ENCODE results near the gene MAPK8. TPM values are rescaled to one million over a fixed set of nuclear protein-coding genes. Genes with fewer than 3 reads are reported as not detected.
A peak's percentile ranks its signal among the peaks of the same experiment; 100 is the strongest.

Gene MAPK8
- total and polyA plus RNA-seq, 7 donors = 17.4 to 74.5 (median 46.7) TPM

DNA sequence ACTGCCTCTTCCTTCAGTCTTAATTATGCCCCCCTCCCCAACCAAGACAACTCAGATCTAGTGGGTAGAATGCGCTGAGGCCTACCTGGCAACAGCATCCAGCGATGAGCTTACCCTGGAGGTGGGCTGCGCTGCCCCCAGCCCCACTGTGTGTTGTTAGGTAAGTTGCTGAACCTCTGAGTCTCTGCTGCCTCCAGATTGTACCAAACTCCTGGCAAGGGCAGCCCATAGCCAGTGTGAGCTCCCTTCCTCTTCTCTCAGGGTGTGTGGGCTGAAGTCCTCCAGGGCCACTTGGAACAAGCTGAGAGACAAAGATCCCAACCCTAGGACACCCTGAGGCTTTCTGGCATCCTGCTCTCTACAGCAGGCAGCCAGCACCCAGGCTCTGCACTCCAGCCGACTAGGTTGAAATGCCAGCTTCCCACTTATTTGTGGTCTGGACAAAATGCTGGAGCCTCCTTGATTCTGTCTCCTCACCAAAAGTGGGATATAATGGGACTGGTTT lies 163.1 kb downstream of the MAPK8 start:
- Histone ChIP-seq H3K27me3 (peaks cover 0 to 7% (median 4%) of the 10 kb centered on the region in 3 donors), H3K27ac (no peak overlapping the region), H3K9me3 (no peaks in the 10 kb centered on the region), H3K4me1 (peaks cover 0 to 28% (median 24%) of the 10 kb centered on the region in 4 donors), H3K4me3 (no peak overlapping the region), H3K36me3 (no peaks in the 10 kb centered on the region)
- 85 to 88% methylated on average over 4 of the region's 4 CpGs for WGBS, 2 donors
- intact Hi-C loops (cut with DNase I) = no loop called here
- TF ChIP-seq, protein P1, sequence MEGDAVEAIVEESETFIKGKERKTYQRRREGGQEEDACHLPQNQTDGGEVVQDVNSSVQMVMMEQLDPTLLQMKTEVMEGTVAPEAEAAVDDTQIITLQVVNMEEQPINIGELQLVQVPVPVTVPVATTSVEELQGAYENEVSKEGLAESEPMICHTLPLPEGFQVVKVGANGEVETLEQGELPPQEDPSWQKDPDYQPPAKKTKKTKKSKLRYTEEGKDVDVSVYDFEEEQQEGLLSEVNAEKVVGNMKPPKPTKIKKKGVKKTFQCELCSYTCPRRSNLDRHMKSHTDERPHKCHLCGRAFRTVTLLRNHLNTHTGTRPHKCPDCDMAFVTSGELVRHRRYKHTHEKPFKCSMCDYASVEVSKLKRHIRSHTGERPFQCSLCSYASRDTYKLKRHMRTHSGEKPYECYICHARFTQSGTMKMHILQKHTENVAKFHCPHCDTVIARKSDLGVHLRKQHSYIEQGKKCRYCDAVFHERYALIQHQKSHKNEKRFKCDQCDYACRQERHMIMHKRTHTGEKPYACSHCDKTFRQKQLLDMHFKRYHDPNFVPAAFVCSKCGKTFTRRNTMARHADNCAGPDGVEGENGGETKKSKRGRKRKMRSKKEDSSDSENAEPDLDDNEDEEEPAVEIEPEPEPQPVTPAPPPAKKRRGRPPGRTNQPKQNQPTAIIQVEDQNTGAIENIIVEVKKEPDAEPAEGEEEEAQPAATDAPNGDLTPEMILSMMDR (IDR thresholded peaks at IDR 0.05) = no peak
- no peak for TF ChIP-seq EP300 (IDR thresholded peaks at IDR 0.05)
- TF ChIP-seq POLR2A (IDR thresholded peaks at IDR 0.05) = no peak
- no peak for TF ChIP-seq POLR2AphosphoS5 (IDR thresholded peaks at IDR 0.05)
- no peak for DNase-seq

DNA sequence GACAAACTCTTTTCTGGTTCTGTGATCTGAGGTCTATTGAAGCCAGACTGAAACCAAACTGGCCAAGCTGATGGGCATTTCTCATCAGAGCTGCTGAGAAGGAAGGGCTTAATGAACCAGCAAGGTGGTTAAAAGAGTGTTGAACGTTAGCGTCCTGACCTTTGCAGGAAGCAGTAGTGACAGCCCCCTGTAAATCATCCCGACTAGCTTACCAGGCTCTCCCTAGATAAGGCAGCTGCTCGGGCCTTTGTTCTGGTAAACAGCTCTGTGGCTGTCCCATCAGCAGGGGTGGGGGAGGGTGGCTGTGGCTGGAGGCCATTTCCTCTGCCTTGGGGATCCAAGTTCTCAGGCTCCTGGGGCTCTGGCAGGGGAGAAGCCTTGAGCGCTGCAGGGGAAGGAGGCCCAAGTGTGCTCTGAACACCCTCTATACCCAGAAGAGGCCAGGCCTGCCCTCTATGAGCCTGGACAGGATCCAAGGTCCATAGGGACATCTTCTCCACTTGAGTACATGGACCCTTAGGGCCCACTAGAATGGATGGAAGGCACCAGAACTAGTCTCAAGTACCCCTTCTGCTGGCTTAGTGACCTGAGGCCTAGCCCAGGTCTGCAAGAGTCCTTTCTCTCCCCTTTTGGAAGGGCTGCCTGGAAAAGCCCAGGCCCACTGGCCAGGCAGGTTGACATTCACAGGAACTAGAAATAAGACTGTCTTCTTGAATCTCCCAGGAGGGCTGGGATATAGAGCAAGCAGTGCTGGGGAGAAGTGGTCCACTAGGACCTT lies 163.8 kb downstream of the MAPK8 start:
- peaks cover 0 to 20% (median 17%) of the 10 kb centered on the region in 4 donors for H3K4me1 ChIP-seq
- no peak for DNase-seq
- H3K9me3 ChIP-seq = no peaks in the 10 kb centered on the region
- no peak overlapping the region for H3K4me3 ChIP-seq
- intact Hi-C loops (cut with DNase I) = no loop called here
- TF ChIP-seq POLR2AphosphoS5 (IDR thresholded peaks at IDR 0.05) (no peak), POLR2A (IDR thresholded peaks at IDR 0.05) (no peak), EP300 (IDR thresholded peaks at IDR 0.05) (no peak)
- TF ChIP-seq, protein P1 (IDR thresholded peaks at IDR 0.05) = no peak
- H3K36me3 ChIP-seq = no peaks in the 10 kb centered on the region
- peaks cover 0 to 7% (median 4%) of the 10 kb centered on the region in 3 donors for H3K27me3 ChIP-seq
- H3K27ac ChIP-seq = no peak overlapping the region
- 44 to 75% methylated on average over 5 of the region's 5 CpGs for WGBS, 2 donors

DNA sequence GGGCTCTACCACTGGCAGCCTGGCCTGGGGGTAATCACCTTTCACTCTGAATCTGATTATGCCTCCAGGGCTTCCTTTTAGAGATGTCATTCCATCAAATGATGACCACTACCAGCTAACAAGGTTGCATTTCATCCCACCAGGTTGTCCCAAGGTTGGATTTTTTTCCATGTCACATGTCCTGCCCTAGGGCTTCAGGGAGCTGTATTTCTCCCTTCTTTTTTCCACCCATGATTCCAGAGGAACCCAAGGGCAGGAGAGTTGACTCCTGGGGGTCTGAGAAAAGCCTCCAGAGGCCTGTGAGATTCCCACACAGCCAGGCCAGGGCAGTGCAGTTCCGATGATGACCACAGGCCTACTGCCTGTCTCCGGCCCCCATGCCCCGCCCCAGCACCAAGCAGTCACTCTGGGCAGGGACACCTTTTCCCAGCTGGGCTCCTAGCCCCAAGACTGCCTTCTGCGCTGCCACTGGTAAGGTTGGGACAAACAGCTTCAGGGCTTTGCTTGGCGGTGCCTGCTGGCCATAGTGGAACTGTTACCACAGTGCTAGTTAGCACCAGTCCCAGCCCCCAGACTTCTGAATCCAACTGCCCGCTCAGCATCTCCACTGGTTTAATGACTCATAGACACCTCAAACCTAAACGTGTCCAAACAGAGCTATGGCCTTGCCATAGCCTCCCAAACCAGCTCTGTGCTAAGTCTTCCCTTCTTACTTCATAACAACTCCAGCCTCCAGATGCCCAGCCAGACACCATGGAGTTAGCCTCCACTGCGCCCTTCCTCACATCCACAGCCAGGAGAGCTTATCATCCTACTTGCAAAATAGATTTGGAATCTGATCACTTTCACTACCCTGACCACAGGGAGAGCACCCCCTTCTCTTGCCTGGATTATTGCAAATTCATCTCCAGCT lies 164.7 kb downstream of the MAPK8 start:
- 79 to 86% methylated on average over 8 of the region's 8 CpGs for WGBS, 2 donors
- intact Hi-C loops (cut with DNase I) = no loop called here
- H3K9me3 ChIP-seq = no peaks in the 10 kb centered on the region
- peak; percentile 42 for DNase-seq
- no peak for TF ChIP-seq EP300 (IDR thresholded peaks at IDR 0.05)
- TF ChIP-seq, protein P1 (IDR thresholded peaks at IDR 0.05) = no peak
- TF ChIP-seq POLR2A (IDR thresholded peaks at IDR 0.05) = no peak
- TF ChIP-seq POLR2AphosphoS5 (IDR thresholded peaks at IDR 0.05) = no peak
- H3K4me3 ChIP-seq = no peak overlapping the region
- H3K4me1 ChIP-seq = peaks cover 0 to 13% (median 8%) of the 10 kb centered on the region in 4 donors
- H3K36me3 ChIP-seq = no peaks in the 10 kb centered on the region
- H3K27me3 ChIP-seq = peaks cover 0 to 7% (median 4%) of the 10 kb centered on the region in 3 donors
- no peak overlapping the region for H3K27ac ChIP-seq

DNA sequence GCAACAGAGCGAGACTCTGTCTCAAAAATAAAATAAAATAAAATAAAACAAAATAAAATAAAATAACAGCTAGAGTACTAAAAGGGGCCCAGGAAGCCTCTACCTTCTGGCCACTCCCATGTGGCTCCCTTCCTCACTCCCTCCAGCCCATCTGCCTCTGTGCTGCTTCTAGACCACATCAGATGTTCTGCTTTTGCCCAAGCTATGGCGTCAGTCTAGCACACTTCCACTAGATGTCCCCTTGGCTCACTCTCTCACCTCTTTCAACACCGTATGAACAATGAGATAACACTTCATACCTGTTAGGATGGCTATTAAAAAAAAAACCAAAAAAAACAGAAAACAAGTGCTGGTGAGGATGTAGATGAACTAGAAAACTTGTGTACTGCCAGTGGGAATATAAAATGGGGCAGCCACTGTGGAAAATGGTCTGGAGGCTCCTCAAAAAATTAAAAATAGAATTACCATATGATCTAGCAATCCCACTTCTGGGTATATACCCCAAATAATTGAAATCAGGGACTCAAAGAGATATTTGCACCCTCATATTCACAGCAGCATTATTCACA lies 166.1 kb downstream of the MAPK8 start:
- no peak overlapping the region for H3K4me3 ChIP-seq
- peaks cover 0 to 6% (median 3%) of the 10 kb centered on the region in 4 donors for H3K4me1 ChIP-seq
- no peak overlapping the region for H3K27ac ChIP-seq
- H3K27me3 ChIP-seq = no peaks in the 10 kb centered on the region
- no peaks in the 10 kb centered on the region for H3K36me3 ChIP-seq
- TF ChIP-seq POLR2A (IDR thresholded peaks at IDR 0.05) = no peak
- TF ChIP-seq, protein P1 (IDR thresholded peaks at IDR 0.05) = no peak
- TF ChIP-seq POLR2AphosphoS5 (IDR thresholded peaks at IDR 0.05) = no peak
- no peak for TF ChIP-seq EP300 (IDR thresholded peaks at IDR 0.05)
- WGBS, 2 donors = 54 to 55% methylated on average over 3 of the region's 3 CpGs
- intact Hi-C loops (cut with DNase I) = no loop called here
- DNase-seq = no peak
- H3K9me3 ChIP-seq = no peaks in the 10 kb centered on the region
